Adrenal gland (tissue), 12 donors: ENCODE data around the gene FAM110C. TPM values are rescaled to one million over a fixed set of nuclear protein-coding genes. Genes with fewer than 3 reads are reported as not detected.
"Not testable (repeated sequence)": the region's sequence is repeated elsewhere in the genome, so short reads cannot be mapped to it uniquely, and the experiment has no call there.

Experiments
- DNase-seq, 7 donors: peaks; one replicate each; pipeline ENCODE4 v3.0.0-alpha.2; 2019 to 2020
- H3K27ac ChIP-seq, 5 donors: fragments of 200-600 bp; sonication (generic) in 4 of 5; 1 replicate in 3 of 5; 2 replicates in 2 of 5; pipeline versions ENCODE4 v1.5.1 to v1.8.0; 2016 to 2020; ENCODE audit warnings: mild to moderate bottlenecking in 1 of 5
- H3K27me3 ChIP-seq: fragments of 200-600 bp; 2 replicates; pipeline ENCODE4 v1.8.0; 2021
- H3K36me3 ChIP-seq, 2 donors: fragments of 200-600 bp; replicated peaks in 1 of 2; 1 replicate in 1 of 2; 2 replicates in 1 of 2; pipeline versions ENCODE4 v1.5.1 to v1.8.0; 2018 to 2022
- H3K4me1 ChIP-seq, 2 donors: fragments of 200-600 bp; replicated peaks in 1 of 2; 1 replicate in 1 of 2; 2 replicates in 1 of 2; pipeline versions ENCODE4 v1.5.1 to v1.8.0; 2018 to 2021
- H3K4me3 ChIP-seq, 4 donors: fragments of 200-600 bp; sonication (generic) in 3 of 4; one replicate each; pipeline ENCODE4 v1.5.1; 2016 to 2018
- H3K9me3 ChIP-seq, 3 donors: fragments of 200-600 bp; sonication (generic) in 1 of 3; replicated peaks in 1 of 3; 1 replicate in 2 of 3; 2 replicates in 1 of 3; pipeline versions ENCODE4 v1.5.1 to v1.8.0; 2016 to 2021
- CTCF ChIP-seq, 6 experiments: fragments of 450-650 bp in 4 of 6; fragments of 200-600 bp in 2 of 6; sonication (generic) in 1 of 6; IDR thresholded peaks; 1 replicate in 5 of 6; 2 replicates in 1 of 6; pipeline versions ENCODE4 v1.5.1 to v1.8.0; 2016 to 2021; ENCODE audit warnings: antibody characterized with exemption in 6 of 6, mild to moderate bottlenecking in 2 of 6, moderate library complexity in 1 of 6
- POLR2A ChIP-seq, 2 donors: fragments of 450-650 bp; IDR thresholded peaks; one replicate each; pipeline ENCODE4 v1.6.1; 2017; ENCODE audit warnings: antibody characterized with exemption in 2 of 2, mild to moderate bottlenecking in 2 of 2, moderate library complexity in 1 of 2
- WGBS, 4 donors: extraction: QIAGEN DNeasy Blood & Tissue Kit in 2 of 4; methylation state at CpG; one replicate each; pipeline versions ENCODE4 v1.1.5 to v1.1.7; 2013 to 2017; 5-methylcytosine and 5-hydroxymethylcytosine counted together
- intact Hi-C, 2 donors: fragments of 100-400 bp; cut with DNase I; formaldehyde crosslinking; loops; one replicate each; pipeline versions ENCODE4 v1.14.1 to v1.15.0; 2022 to 2023
- polyA plus RNA-seq, 3 donors: library from polyadenylated mRNA; stranded (reverse); fragments of 200-250 nt in 2 of 3; fragments of 350-450 nt in 1 of 3; fragmentation: Illumina TruSeq in 1 of 3; extraction: RNeasy Lipid Tissue Mini Kit (QIAGEN cat#74804) in 1 of 3; gene quantifications; one replicate each; pipeline ENCODE4 v1.2.3, GENCODE V29; 2013 to 2014
- total RNA-seq, 9 donors: library from RNA; depleted of rRNA in 4 of 9; stranded (reverse); fragments of >200 nt in 4 of 9; fragments of 120-200 nt in 1 of 9; fragmentation: NEBNext Ultra II Directional in 1 of 9; extraction: Animal tissue kit (Norgen Biotek cat#: 25700) in 1 of 9; gene quantifications; one replicate each; pipeline versions ENCODE4 v1.1.0 to v1.2.4, GENCODE V29; 2013 to 2023
- donor health status: healthy with polysubstance abuse.
- donor health status: Bipolar disorder and iron deficiency.
- donor health status: DM: yes; HTN: yes; CAD: no.
- donor health status: DM: no; HTN: no; CAD: no.
- donor health status: DM: no; HTN: no; CAD: no.
- donor health status: DM: yes; HTN: yes; CAD: no.

FAM110C gene
- total and polyA plus RNA-seq, 12 donors = 2.4 to 9.9 (median 7.0) TPM

GRCh38 chr2:26891-27290 is 19.4 kb downstream of the FAM110C start:
- 69 to 83% (median 72%) methylated on average over 4 of the region's 4 CpGs for WGBS, 4 donors
- intact Hi-C loops = no loop called here
- Histone ChIP-seq H3K4me1 (no peaks in the 10 kb centered on the region), H3K27me3 (no peaks in the 10 kb centered on the region), H3K4me3 (no peak overlapping the region), H3K27ac (no peak overlapping the region), H3K9me3 (no peaks in the 10 kb centered on the region), H3K36me3 (no peaks in the 10 kb centered on the region)
- TF ChIP-seq CTCF (IDR thresholded peaks at IDR 0.05) (no peak), POLR2A (IDR thresholded peaks at IDR 0.05) (no peak)
- no peak for DNase-seq

- no peak for DNase-seq
- intact Hi-C loops = no loop called here
- Histone ChIP-seq H3K9me3 (no peaks in the 10 kb centered on the region), H3K36me3 (no peaks in the 10 kb centered on the region), H3K27ac (no peak overlapping the region), H3K4me3 (no peak overlapping the region), H3K27me3 (no peaks in the 10 kb centered on the region), H3K4me1 (no peaks in the 10 kb centered on the region)
- TF ChIP-seq POLR2A (IDR thresholded peaks at IDR 0.05) (no peak), CTCF (IDR thresholded peaks at IDR 0.05) (no peak)
- WGBS, 4 donors = 74 to 86% (median 81%) methylated on average over 4 of the region's 4 CpGs
Measured at GRCh38 chr2:25543-25942, 20.8 kb downstream of the FAM110C start.

GRCh38 chr2:24591-24990 is 21.7 kb downstream of the FAM110C start:
- H3K27me3 ChIP-seq, intact Hi-C loops, H3K36me3 ChIP-seq, H3K27ac ChIP-seq, H3K9me3 ChIP-seq, DNase-seq, H3K4me1 ChIP-seq, H3K4me3 ChIP-seq: not testable (repeated sequence)
- WGBS, 4 donors = 78 to 98% (median 83%) methylated on average over 4 of the region's 4 CpGs

- TF ChIP-seq POLR2A (IDR thresholded peaks at IDR 0.05) = no peak
- TF ChIP-seq CTCF (IDR thresholded peaks at IDR 0.05) = no peak
- Histone ChIP-seq H3K27ac (no peak overlapping the region), H3K4me1 (no peaks in the 10 kb centered on the region), H3K36me3 (no peaks in the 10 kb centered on the region), H3K9me3 (no peaks in the 10 kb centered on the region), H3K4me3 (no peak overlapping the region), H3K27me3 (no peaks in the 10 kb centered on the region)
- no peak for DNase-seq
- intact Hi-C loops = no loop called here
Measured at GRCh38 chr2:24107-24506, 22.2 kb downstream of the FAM110C start.

GRCh38 chr2:23283-23682 is 23.0 kb downstream of the FAM110C start:
- 94 to 97% (median 96%) methylated on average over 1 of the region's 1 CpG for WGBS, 4 donors
- intact Hi-C loops = no loop called here

GRCh38 chr2:22244-22643 is 24.1 kb downstream of the FAM110C start:
- DNase-seq, H3K9me3 ChIP-seq, H3K4me1 ChIP-seq, intact Hi-C loops, H3K36me3 ChIP-seq, H3K27ac ChIP-seq, H3K4me3 ChIP-seq, H3K27me3 ChIP-seq: not testable (repeated sequence)
- WGBS, 4 donors = 66 to 82% (median 77%) methylated on average over 4 of the region's 4 CpGs

More at GRCh38 chr2:23283-23682, 23.0 kb downstream of the FAM110C start:
- no peaks in the 10 kb centered on the region for H3K4me1 ChIP-seq
- no peaks in the 10 kb centered on the region for H3K36me3 ChIP-seq
- no peak for DNase-seq
- no peak overlapping the region for H3K4me3 ChIP-seq
- H3K27me3 ChIP-seq = no peaks in the 10 kb centered on the region
- H3K27ac ChIP-seq = no peak overlapping the region
- TF ChIP-seq POLR2A (IDR thresholded peaks at IDR 0.05) (no peak), CTCF (IDR thresholded peaks at IDR 0.05) (no peak)
- H3K9me3 ChIP-seq = no peaks in the 10 kb centered on the region

GRCh38 chr2:20259-20658 is 26.0 kb downstream of the FAM110C start:
- H3K36me3 ChIP-seq, H3K27ac ChIP-seq, H3K4me3 ChIP-seq, H3K4me1 ChIP-seq, intact Hi-C loops, H3K27me3 ChIP-seq, DNase-seq, H3K9me3 ChIP-seq: not testable (repeated sequence)
- WGBS, 4 donors = 40 to 55% (median 47%) methylated on average over 4 of the region's 4 CpGs
